IMR-90 (cell line): Measurements from ENCODE around the gene RNF217. TPM values are rescaled to one million over a fixed set of nuclear protein-coding genes. Genes with fewer than 3 reads are reported as not detected.

Source experiments
- ATAC-seq: fragments of 200-7000 bp; cut with Tn5 transposase; 2 replicates; pipeline ENCODE4 v1.9.1; 2020; ENCODE audit warnings: low read depth, mild to moderate bottlenecking, moderate library complexity
- BruUV-seq: library from RNA; stranded (reverse); fragments of 400-500 nt; replicated peaks from 2 replicates; lab custom pipeline; 2021; lab: Mats Ljungman, UMichigan
- CTCF ChIA-PET: fragments of 300-600 bp; formaldehyde crosslinking; extraction: SDS; loops from one replicate; lab custom pipeline; 2021; ENCODE audit warnings: antibody characterized with exemption; lab: Yijun Ruan, JAX
- POLR2A ChIA-PET: fragments of 300-600 bp; sonication (Branson Sonifier 250); formaldehyde crosslinking; loops from one replicate; lab custom pipeline; 2022; ENCODE audit warnings: antibody characterized with exemption; ENCODE audit not compliant: unreplicated experiment; lab: Charles Lee
- DNase-seq: peaks from one replicate; pipeline ENCODE4 v3.0.0; 2013
- H2AFZ ChIP-seq: replicated peaks from 2 replicates; pipeline ENCODE3; 2013; ENCODE audit warnings: low read length, mild to moderate bottlenecking; ENCODE audit not compliant: poor library complexity
- H2AK5ac ChIP-seq: 2 replicates; pipeline ENCODE4 v1.6.1; 2013; ENCODE audit warnings: low read depth, low read length, inconsistent platforms
- H2AK9ac ChIP-seq: replicated peaks from 2 replicates; pipeline ENCODE3; 2013; ENCODE audit warnings: mild to moderate bottlenecking, low read depth, low read length, moderate library complexity; ENCODE audit not compliant: poor library complexity
- H2BK120ac ChIP-seq: 2 replicates; pipeline ENCODE4 v1.6.1; 2013; ENCODE audit warnings: low read depth, low read length, inconsistent platforms
- H2BK15ac ChIP-seq: 3 replicates; pipeline ENCODE4 v1.6.1; 2013; ENCODE audit warnings: low read depth, low read length, inconsistent platforms
- H2BK20ac ChIP-seq: 2 replicates; pipeline ENCODE4 v1.6.1; 2013; ENCODE audit warnings: low read depth, mild to moderate bottlenecking, inconsistent platforms, low read length, moderate library complexity
- H2BK5ac ChIP-seq: 2 replicates; pipeline ENCODE4 v1.6.1; 2013; ENCODE audit warnings: mild to moderate bottlenecking, low read depth, low read length, inconsistent platforms; ENCODE audit not compliant: poor library complexity, severe bottlenecking
- H3K14ac ChIP-seq: replicated peaks from 2 replicates; pipeline ENCODE4 v1.6.1; 2013; ENCODE audit warnings: low read depth, low read length, inconsistent platforms
- H3K18ac ChIP-seq: 2 replicates; pipeline ENCODE4 v1.6.1; 2013; ENCODE audit warnings: low read depth, low read length, control low read depth
- H3K23ac ChIP-seq: 2 replicates; pipeline ENCODE4 v1.6.1; 2013; ENCODE audit warnings: low read depth, low read length, inconsistent platforms
- H3K27ac ChIP-seq: 2 replicates; pipeline ENCODE4 v1.5.1; 2013; ENCODE audit warnings: mild to moderate bottlenecking, control low read depth, low read length; ENCODE audit not compliant: insufficient read depth
- H3K27me3 ChIP-seq: 2 replicates; pipeline ENCODE4 v1.6.1; 2013; ENCODE audit warnings: low read length; ENCODE audit not compliant: control insufficient read depth, insufficient read depth
- H3K36me3 ChIP-seq: 2 replicates; pipeline ENCODE4 v1.6.1; 2013; ENCODE audit warnings: low read length, mixed read lengths; ENCODE audit not compliant: control insufficient read depth, insufficient read depth
- H3K4ac ChIP-seq: 2 replicates; pipeline ENCODE4 v1.6.1; 2013; ENCODE audit warnings: low read depth, low read length, inconsistent platforms
- H3K4me1 ChIP-seq: 2 replicates; pipeline ENCODE4 v1.6.1; 2013; ENCODE audit warnings: low read length, mixed read lengths; ENCODE audit not compliant: control insufficient read depth, insufficient read depth
- H3K4me2 ChIP-seq: 2 replicates; pipeline ENCODE4 v1.6.1; 2013; ENCODE audit warnings: low read depth, mild to moderate bottlenecking, control low read depth, low read length, moderate library complexity
- H3K4me3 ChIP-seq: 2 replicates; pipeline ENCODE4 v1.5.1; 2013; ENCODE audit warnings: low read depth, mild to moderate bottlenecking, control low read depth, low read length, moderate library complexity; ENCODE audit not compliant: insufficient read depth
- H3K56ac ChIP-seq: 2 replicates; pipeline ENCODE4 v1.6.1; 2013; ENCODE audit warnings: low read length, inconsistent platforms; ENCODE audit not compliant: insufficient read depth; ENCODE audit errors: extremely low read depth
- H3K79me1 ChIP-seq, 2 experiments: 2 replicates each; pipeline ENCODE4 v1.6.1; 2013; ENCODE audit warnings: low read length in 2 of 2, inconsistent platforms in 1 of 2, low read depth in 1 of 2
- H3K9ac ChIP-seq: 2 replicates; pipeline ENCODE4 v1.6.1; 2013; ENCODE audit warnings: low read depth, low read length, control low read depth
- H3K9me1 ChIP-seq: 2 replicates; pipeline ENCODE4 v1.6.1; 2013; ENCODE audit warnings: low read length, inconsistent platforms; ENCODE audit not compliant: insufficient read depth
- H3K9me3 ChIP-seq: 2 replicates; pipeline ENCODE4 v1.6.1; 2013; ENCODE audit warnings: low read length; ENCODE audit not compliant: control insufficient read depth, insufficient read depth
- H4K20me1 ChIP-seq: 2 replicates; pipeline ENCODE4 v1.6.1; 2013; ENCODE audit warnings: low read length, inconsistent platforms; ENCODE audit not compliant: insufficient read depth
- H4K5ac ChIP-seq: 2 replicates; pipeline ENCODE4 v1.6.1; 2013; ENCODE audit warnings: mild to moderate bottlenecking, low read depth, low read length, control low read depth
- H4K8ac ChIP-seq, 2 experiments: 2 replicates each; pipeline ENCODE4 v1.6.1; 2013; ENCODE audit warnings: low read depth in 2 of 2, low read length in 2 of 2, control low read depth in 1 of 2, inconsistent platforms in 1 of 2
- H4K91ac ChIP-seq: 2 replicates; pipeline ENCODE4 v1.6.1; 2013; ENCODE audit warnings: low read depth, low read length, inconsistent platforms; ENCODE audit not compliant: insufficient read depth
- CEBPB ChIP-seq: IDR thresholded peaks from 2 replicates; pipeline ENCODE4 v1.6.1; 2012; ENCODE audit warnings: low read depth, low read length, improper control_type of control experiment
- FOS ChIP-seq: fragments of 150-350 bp; IDR thresholded peaks from 2 replicates; pipeline ENCODE4 v1.6.1; 2016; ENCODE audit warnings: low read depth, low read length
- USF2 ChIP-seq: fragments of 150-350 bp; IDR thresholded peaks from 2 replicates; pipeline ENCODE4 v1.6.1; 2017; ENCODE audit warnings: mild to moderate bottlenecking, antibody characterized with exemption, low read length, low read depth
- WGBS, 2 experiments: methylation state at CpG; one replicate each; pipeline versions ENCODE4 v1.1.5 to v1.1.7; 2013; ENCODE audit warnings: missing lambda C conversion rate in 2 of 2; ENCODE audit not compliant: insufficient read length in 1 of 2; ENCODE audit errors: extremely low coverage in 2 of 2; 5-methylcytosine and 5-hydroxymethylcytosine counted together
- dilution Hi-C: fragments of 300-500 bp; cut with HindIII; formaldehyde crosslinking; loops from one replicate; pipeline ENCODE4 v1.14.3; 2018; ENCODE audit warnings: low sequenced_read_pairs; ENCODE audit not compliant: unreplicated experiment
- in situ Hi-C: fragments of 300-500 bp; cut with MboI; formaldehyde crosslinking; loops from 3 replicates; pipeline ENCODE4 v1.14.3; 2019; ENCODE audit warnings: low sequenced_read_pairs, inconsistent platforms, mixed read lengths
- intact Hi-C: fragments of 100-400 bp; cut with micrococcal nuclease; formaldehyde crosslinking; loops from 2 replicates; pipeline ENCODE4 v1.10.0; 2022
- polyA plus RNA-seq, 3 experiments: library from polyadenylated mRNA; depleted of rRNA; stranded (reverse); fragments of >200 nt; gene quantifications; 2 replicates each; pipeline ENCODE4 v1.2.3, GENCODE V29; 2012; ENCODE audit warnings: low replicate concordance in 1 of 3
- total RNA-seq: library from RNA; depleted of rRNA; stranded (reverse); fragments of >200 nt; gene quantifications from 2 replicates; pipeline ENCODE4 v1.2.3, GENCODE V29; 2012

RNF217 gene
- total and polyA plus RNA-seq, 2 of the 4 experiments (the other 2 are of a cell fraction) = 11.7 to 20.4 TPM

- Histone ChIP-seq H4K20me1 (no peaks in the 10 kb centered on the region), H2BK15ac (no peak overlapping the region), H3K36me3 (no peaks in the 10 kb centered on the region), H3K4ac (no peak overlapping the region), H3K4me1 (peaks cover 15% of the 10 kb centered on the region), H4K5ac (no peak overlapping the region), H3K27me3 (no peaks in the 10 kb centered on the region), H2BK20ac (no peak overlapping the region), H3K9me3 (no peaks in the 10 kb centered on the region), H3K23ac (no peak overlapping the region), H3K27ac (no peak overlapping the region), H2BK120ac (no peak overlapping the region), H3K9me1 (peaks cover 6% of the 10 kb centered on the region), H3K56ac (no peak overlapping the region), H2AK9ac (no peak overlapping the region), H3K18ac (no peak overlapping the region), H4K8ac (no peak overlapping the region), H3K9ac (no peak overlapping the region), H2AK5ac (no peak overlapping the region), H3K4me2 (no peak overlapping the region), H3K4me3 (no peak overlapping the region), H2AFZ (no peak overlapping the region), H4K91ac (no peak overlapping the region), H3K14ac (no peak overlapping the region), H2BK5ac (peak overlapping the region; percentile 4), H3K79me1 (no peaks in the 10 kb centered on the region)
- intact Hi-C loops = loop anchor here (5.0 kb wide), 1 partner anchor 42 kb away; no protein-coding TSS in a partner anchor
- DNase-seq = peak; percentile 82
- peak; percentile 10; the same call in 1 of the 2 replicates for ATAC-seq
- no TSS peak for BruUV-seq
- dilution Hi-C loops = no loop called here
- ChIA-PET POLR2A (no interaction called here), CTCF (interaction anchor here (0.7 kb wide), 1 partner anchor 224 kb away, joined by 3 read pairs; no protein-coding TSS in a partner anchor)
- peak; percentile 54; the same call in 1 of the 2 replicates for TF ChIP-seq FOS
- peak; percentile 82 for TF ChIP-seq CEBPB
- no peak for TF ChIP-seq USF2
- WGBS, 2 experiments = no CpG with 5 or more reads among the region's 3 CpGs
- in situ Hi-C loops = no loop called here
These were observed 132.3 kb downstream of the RNF217 start for GRCh38 chr6:125094563-125094962.
